ENCODE data around the gene SNAP29. TPM values are rescaled to one million over a fixed set of nuclear protein-coding genes. Genes with fewer than 3 reads are reported as not detected.
"Not testable (repeated sequence)": the region's sequence is repeated elsewhere in the genome, so short reads cannot be mapped to it uniquely, and the experiment has no call there.

The SNAP29 gene
- total RNA-seq, 2 experiments from 2014 or later: 34.7 to 35.6 TPM

GRCh38 chr22:20881869-20882815 is 23.3 kb downstream of the SNAP29 start:
- H3K36me3 Mint-ChIP-seq (ENCODE audit: low read depth): peaks cover 38% of the 10 kb centered on the region

GRCh38 chr22:20882855-20883254 is 24.0 kb downstream of the SNAP29 start:
- POLR2A ChIA-PET: interaction anchor here (2.4 kb wide), 1 partner anchor 15 kb away, joined by 5 read pairs; no protein-coding TSS in a partner anchor
- no peak overlapping the region for H3K27ac Mint-ChIP-seq

More at GRCh38 chr22:20881869-20882815, 23.3 kb downstream of the SNAP29 start:
- no peaks in the 10 kb centered on the region for H3K9me3 Mint-ChIP-seq
- no peaks in the 10 kb centered on the region for H3K27me3 Mint-ChIP-seq
- H3K4me1 Mint-ChIP-seq: no peaks in the 10 kb centered on the region
- no peak overlapping the region for H3K4me3 Mint-ChIP-seq
- POLR2A ChIA-PET: interaction anchor here (2.4 kb wide), 1 partner anchor 14 kb away, joined by 5 read pairs; no protein-coding TSS in a partner anchor
- no peak overlapping the region for H3K27ac Mint-ChIP-seq
- DNase-seq: no peak
- CTCF ChIA-PET: no interaction called here

GRCh38 chr22:20884454-20884853 is 25.6 kb downstream of the SNAP29 start:
- CTCF ChIA-PET: interaction anchor here (1.3 kb wide), 1 partner anchor 36 kb away, joined by 3 read pairs; no protein-coding TSS in a partner anchor
- POLR2A ChIA-PET: no interaction called here
- no peak overlapping the region for H3K27ac Mint-ChIP-seq
- no peak for DNase-seq
- H3K4me1 Mint-ChIP-seq: no peaks in the 10 kb centered on the region
- H3K9me3 Mint-ChIP-seq: no peaks in the 10 kb centered on the region
- no peaks in the 10 kb centered on the region for H3K27me3 Mint-ChIP-seq
- no peak overlapping the region for H3K4me3 Mint-ChIP-seq
- peaks cover 53% of the 10 kb centered on the region for H3K36me3 Mint-ChIP-seq (ENCODE audit: low read depth)

More at GRCh38 chr22:20882855-20883254, 24.0 kb downstream of the SNAP29 start:
- Mint-ChIP-seq H3K4me3 (no peak overlapping the region), H3K27me3 (no peaks in the 10 kb centered on the region), H3K36me3 (ENCODE audit: low read depth) (peaks cover 44% of the 10 kb centered on the region), H3K9me3 (no peaks in the 10 kb centered on the region), H3K4me1 (no peaks in the 10 kb centered on the region)
- CTCF ChIA-PET: no interaction called here
- DNase-seq: no peak

- ChIA-PET CTCF (interaction anchor here (1.0 to 1.4 kb wide), 5 partner anchors 10 to 116 kb away, joined by 3 to 4 read pairs (median 3); no protein-coding TSS in a partner anchor), POLR2A (interaction anchor here (0.6 kb wide), 1 partner anchor 1405 kb away, joined by 3 read pairs; no protein-coding TSS in a partner anchor)
- no peaks in the 10 kb centered on the region for H3K27me3 Mint-ChIP-seq
- H3K27ac Mint-ChIP-seq: no peak overlapping the region
- peaks cover 54% of the 10 kb centered on the region for H3K36me3 Mint-ChIP-seq (ENCODE audit: low read depth)
- no peaks in the 10 kb centered on the region for H3K4me1 Mint-ChIP-seq
- H3K4me3 Mint-ChIP-seq: no peak overlapping the region
- no peak for DNase-seq
- H3K9me3 Mint-ChIP-seq: no peaks in the 10 kb centered on the region
Measured at GRCh38 chr22:20885017-20885556, 26.3 kb downstream of the SNAP29 start.

GRCh38 chr22:20885557-20886323 is 26.9 kb downstream of the SNAP29 start:
- DNase-seq: peak; percentile 42
- ChIA-PET CTCF (interaction anchor here (0.7 to 1.4 kb wide), 6 partner anchors 10 to 729 kb away, joined by 3 to 4 read pairs (median 3); no protein-coding TSS in a partner anchor), POLR2A (interaction anchor here (0.6 kb wide), 1 partner anchor 1405 kb away, joined by 3 read pairs; no protein-coding TSS in a partner anchor)
- no peaks in the 10 kb centered on the region for H3K4me1 Mint-ChIP-seq
- H3K4me3 Mint-ChIP-seq: no peak overlapping the region
- no peak overlapping the region for H3K27ac Mint-ChIP-seq
- H3K27me3 Mint-ChIP-seq: no peaks in the 10 kb centered on the region
- peaks cover 52% of the 10 kb centered on the region for H3K36me3 Mint-ChIP-seq (ENCODE audit: low read depth)
- H3K9me3 Mint-ChIP-seq: no peaks in the 10 kb centered on the region

GRCh38 chr22:20887375-20887774 is 28.6 kb downstream of the SNAP29 start:
- ChIA-PET CTCF (no interaction called here), POLR2A (no interaction called here)
- Mint-ChIP-seq H3K27ac (no peak overlapping the region), H3K4me3 (no peak overlapping the region), H3K9me3 (no peaks in the 10 kb centered on the region), H3K4me1 (no peaks in the 10 kb centered on the region), H3K36me3 (ENCODE audit: low read depth) (peaks cover 41% of the 10 kb centered on the region), H3K27me3 (no peaks in the 10 kb centered on the region)
- DNase-seq: no peak

- CTCF ChIA-PET: interaction anchor here (1.6 kb wide), 1 partner anchor 33 kb away, joined by 3 read pairs; no protein-coding TSS in a partner anchor
- POLR2A ChIA-PET: no interaction called here
- Mint-ChIP-seq H3K4me3 (no peak overlapping the region), H3K4me1 (no peaks in the 10 kb centered on the region), H3K9me3 (no peaks in the 10 kb centered on the region), H3K36me3 (ENCODE audit: low read depth) (peaks cover 30% of the 10 kb centered on the region), H3K27me3 (no peaks in the 10 kb centered on the region), H3K27ac (no peak overlapping the region)
- no peak for DNase-seq
Measured at GRCh38 chr22:20889025-20889704, 30.4 kb downstream of the SNAP29 start.

GRCh38 chr22:20889904-20890540 is 31.2 kb downstream of the SNAP29 start:
- Mint-ChIP-seq H3K9me3 (no peaks in the 10 kb centered on the region), H3K4me1 (no peaks in the 10 kb centered on the region), H3K4me3 (no peak overlapping the region), H3K27me3 (no peaks in the 10 kb centered on the region), H3K27ac (no peak overlapping the region), H3K36me3 (ENCODE audit: low read depth) (peaks cover 25% of the 10 kb centered on the region)
- ChIA-PET CTCF (interaction anchor here (1.6 kb wide), 1 partner anchor 34 kb away, joined by 3 read pairs; no protein-coding TSS in a partner anchor), POLR2A (no interaction called here)
- DNase-seq: no peak

GRCh38 chr22:20890975-20891374 is 32.2 kb downstream of the SNAP29 start:
- no peak for DNase-seq
- Mint-ChIP-seq H3K27me3 (peaks cover 2% of the 10 kb centered on the region), H3K4me3 (no peak overlapping the region), H3K36me3 (ENCODE audit: low read depth) (peaks cover 16% of the 10 kb centered on the region), H3K9me3 (no peaks in the 10 kb centered on the region), H3K27ac (no peak overlapping the region), H3K4me1 (no peaks in the 10 kb centered on the region)
- ChIA-PET CTCF (no interaction called here), POLR2A (no interaction called here)

GRCh38 chr22:20897737-20898136 is 38.9 kb downstream of the SNAP29 start:
- H3K9me3 Mint-ChIP-seq; H3K36me3 Mint-ChIP-seq (ENCODE audit: low read depth); H3K4me1 Mint-ChIP-seq; DNase-seq; H3K27ac Mint-ChIP-seq; POLR2A ChIA-PET; H3K27me3 Mint-ChIP-seq; H3K4me3 Mint-ChIP-seq: not testable (repeated sequence)
- CTCF ChIA-PET: interaction anchor here (0.7 to 1.7 kb wide), 2 partner anchors 12 to 104 kb away, joined by 3 to 4 read pairs; no protein-coding TSS in a partner anchor

GRCh38 chr22:20899827-20900423 is 41.1 kb downstream of the SNAP29 start:
- POLR2A ChIA-PET: interaction anchor here (0.6 kb wide), 1 partner anchor 29 kb away, joined by 3 read pairs; no protein-coding TSS in a partner anchor
- no peak for DNase-seq
- H3K27ac Mint-ChIP-seq: no peak overlapping the region
- no peak overlapping the region for H3K4me3 Mint-ChIP-seq
- peaks cover 2% of the 10 kb centered on the region for H3K27me3 Mint-ChIP-seq
- H3K9me3 Mint-ChIP-seq: no peaks in the 10 kb centered on the region
- no peaks in the 10 kb centered on the region for H3K36me3 Mint-ChIP-seq (ENCODE audit: low read depth)
- CTCF ChIA-PET: interaction anchor here (0.9 kb wide), 1 partner anchor 815 kb away, joined by 3 read pairs; no protein-coding TSS in a partner anchor
- H3K4me1 Mint-ChIP-seq: peaks cover 5% of the 10 kb centered on the region

Data from activated CD4-positive, alpha-beta memory T cell treated with anti-CD3 and anti-CD28 coated beads, Interleukin-2, amount 10 ng/mL, durations not matched to agents 7 days and 5 days (primary cell).